GM12865 (cell line): ENCODE measurements around the gene SGSH.

ENCODE experiments used
- DNase-seq: peaks from one replicate; pipeline ENCODE4 v3.0.0; 2010; ENCODE audit warnings: low read depth
- H3K4me3 ChIP-seq: 2 replicates; pipeline ENCODE4 v1.5.1; 2011; ENCODE audit warnings: mild to moderate bottlenecking, low read depth, low read length, control low read depth
- CTCF ChIP-seq: IDR thresholded peaks from 2 replicates; pipeline ENCODE4 v1.5.1; 2011; ENCODE audit warnings: low read length, control low read depth, low read depth, inconsistent platforms; ENCODE audit not compliant: insufficient read depth; ENCODE audit errors: missing control alignments

SGSH gene

GRCh38 chr17:80263253-80264204, 43.4 kb upstream of the SGSH start:
- peak; percentile 98 for DNase-seq
- TF ChIP-seq CTCF = peak; percentile 38
- H3K4me3 ChIP-seq = peak overlapping the region; percentile 98

GRCh38 chr17:80262775-80263244, 42.7 kb upstream of the SGSH start:
- DNase-seq = no peak
- H3K4me3 ChIP-seq = peak overlapping the region; percentile 98
- TF ChIP-seq CTCF = no peak

- no peak overlapping the region; the same call in 1 of the 2 replicates for H3K4me3 ChIP-seq
- TF ChIP-seq CTCF = no peak
These were observed 42.2 kb upstream of the SGSH start for GRCh38 chr17:80262291-80262690.

GRCh38 chr17:80261895-80262279, 41.8 kb upstream of the SGSH start:
- TF ChIP-seq CTCF = no peak
- H3K4me3 ChIP-seq = peak overlapping the region; percentile 82
- no peak for DNase-seq

More at GRCh38 chr17:80262291-80262690, 42.2 kb upstream of the SGSH start:
- no peak for DNase-seq

GRCh38 chr17:80261159-80261894, 41.2 kb upstream of the SGSH start:
- DNase-seq = peak; percentile 70
- TF ChIP-seq CTCF = no peak
- peak overlapping the region; percentile 82 for H3K4me3 ChIP-seq

- DNase-seq = peak; percentile 70
- no peak for TF ChIP-seq CTCF
- peak within 1 kb of the TSS; percentile 82 for H3K4me3 ChIP-seq
These were observed 40.6 kb upstream of the SGSH start, which contains the start of gene RNF213 for GRCh38 chr17:80260791-80261158. Gene RNF213, plus strand, starts transcription at chr17:80260852. Its CDS starts 2,830 bp downstream, at chr17:80263682.
